ENCODE measurements around the gene NDUFA12.

- no peak for TF ChIP-seq EGR1 (IDR thresholded peaks at IDR 0.05; ENCODE audit: low read depth)
- no peak for TF ChIP-seq REST (IDR thresholded peaks at IDR 0.05; ENCODE audit: low read depth)
- TF ChIP-seq CTCF (IDR thresholded peaks at IDR 0.05 in 2 of 3, conservative IDR thresholded peaks at IDR 0.05 in 1 of 3; ENCODE audit: borderline replicate concordance in 1 of 3, insufficient read depth in 1 of 3, low read depth in 2 of 3, low read length in 2 of 3), result no peak
- no peak for TF ChIP-seq SP1 (IDR thresholded peaks at IDR 0.05; ENCODE audit: low read depth)
- TF ChIP-seq EZH2 (IDR thresholded peaks at IDR 0.05), result no peak
- no peak for TF ChIP-seq ATF3 (IDR thresholded peaks at IDR 0.05)
- TF ChIP-seq POLR2AphosphoS5 (IDR thresholded peaks at IDR 0.05; ENCODE audit: low read depth, low read length), result no peak
- no peak for TF ChIP-seq ZNF274 (IDR thresholded peaks at IDR 0.05; ENCODE audit: low read depth, low read length)
- no peak for TF ChIP-seq EZH2phosphoT487 (IDR thresholded peaks at IDR 0.05; ENCODE audit: borderline replicate concordance)
- TF ChIP-seq FOSL1 (IDR thresholded peaks at IDR 0.05; ENCODE audit: low read depth), result no peak
- TF ChIP-seq TCF7L2 (IDR thresholded peaks at IDR 0.05; ENCODE audit: borderline replicate concordance, extremely low read depth, insufficient read depth, insufficient read length), result no peak
- TF ChIP-seq SRF (IDR thresholded peaks at IDR 0.05; ENCODE audit: low read depth), result no peak
Measured at GRCh38 chr12:94972795-94973194, 30.7 kb downstream of the NDUFA12 start.

Data from HCT116 (cell line).